Psoas muscle (tissue), 8 donors: ENCODE results near the gene PKD2. TPM values are rescaled to one million over a fixed set of nuclear protein-coding genes. Genes with fewer than 3 reads are reported as not detected.

Experiments
- ATAC-seq, 4 donors: fragments of 200-7000 bp; cut with Tn5 transposase; one replicate each; pipeline ENCODE4 v1.9.1; 2020; ENCODE audit warnings: moderate library complexity in 3 of 4, mild to moderate bottlenecking in 2 of 4
- DNase-seq, 2 donors: peaks; one replicate each; pipeline ENCODE4 v3.0.0-alpha.2; 2020
- H3K27ac ChIP-seq: fragments of 200-600 bp; one replicate; pipeline ENCODE4 v1.8.0; 2022
- H3K27me3 ChIP-seq, 3 donors: fragments of 200-600 bp in 1 of 3; one replicate each; pipeline versions ENCODE4 v1.6.1 to v1.8.0; 2013 to 2022; ENCODE audit warnings: low read length in 2 of 3, mild to moderate bottlenecking in 2 of 3, moderate library complexity in 1 of 3; ENCODE audit not compliant: insufficient read depth in 3 of 3
- H3K36me3 ChIP-seq, 2 donors: fragments of 200-600 bp in 1 of 2; one replicate each; pipeline versions ENCODE4 v1.6.1 to v1.8.0; 2013 to 2022; ENCODE audit warnings: low read depth in 1 of 2, mild to moderate bottlenecking in 1 of 2, moderate library complexity in 1 of 2; ENCODE audit not compliant: insufficient read depth in 1 of 2
- H3K4me1 ChIP-seq: fragments of 200-600 bp; one replicate; pipeline ENCODE4 v1.8.0; 2022
- H3K4me3 ChIP-seq: fragments of 200-600 bp; one replicate; pipeline ENCODE4 v1.8.0; 2022; ENCODE audit warnings: mild to moderate bottlenecking
- H3K9me3 ChIP-seq: fragments of 200-600 bp; one replicate; pipeline ENCODE4 v1.8.0; 2022
- WGBS, 3 donors: extraction: QIAGEN DNeasy Blood & Tissue Kit; methylation state at CpG; one replicate each; pipeline versions ENCODE4 v1.1.6 to v1.1.7; 2013; 5-methylcytosine and 5-hydroxymethylcytosine counted together
- intact Hi-C, 2 donors: fragments of 100-400 bp; cut with DNase I; formaldehyde crosslinking; loops; one replicate each; pipeline versions ENCODE4 v1.11.0 to v1.14.2; 2022
- polyA plus RNA-seq, 3 donors: library from polyadenylated mRNA; stranded (reverse); fragments of 200-250 nt; gene quantifications; one replicate each; pipeline ENCODE4 v1.2.3, GENCODE V29; 2013
- total RNA-seq, 4 donors: library from RNA; stranded (reverse); fragmentation: NEBNext Ultra II Directional in 2 of 4; extraction: Animal tissue kit (Norgen Biotek cat#: 25700) in 2 of 4; gene quantifications; one replicate each; pipeline versions ENCODE4 v1.2.1 to v1.2.4, GENCODE V29; 2021 to 2023
- TF ChIP-seq, protein P1 (sequence below): fragments of 200-600 bp; IDR thresholded peaks from one replicate; pipeline ENCODE4 v1.8.0; 2022; ENCODE audit warnings: antibody characterized with exemption
- donor health status: healthy with polysubstance abuse.
- donor health status: DM: no; HTN: no; CAD: no; lungs with moderate emphysema.
- donor health status: Bipolar disorder and iron deficiency.
- donor health status: healthy.
- donor health status: DM: yes; HTN: yes; CAD: no.
- donor health status: DM: no; HTN: no; CAD: no.
- donor health status: DM: no; HTN: no; CAD: no.
- donor health status: DM: yes; HTN: yes; CAD: no.

PKD2 gene
- total and polyA plus RNA-seq, 7 donors, result 2.1 to 8.3 (median 2.9) TPM

DNA sequence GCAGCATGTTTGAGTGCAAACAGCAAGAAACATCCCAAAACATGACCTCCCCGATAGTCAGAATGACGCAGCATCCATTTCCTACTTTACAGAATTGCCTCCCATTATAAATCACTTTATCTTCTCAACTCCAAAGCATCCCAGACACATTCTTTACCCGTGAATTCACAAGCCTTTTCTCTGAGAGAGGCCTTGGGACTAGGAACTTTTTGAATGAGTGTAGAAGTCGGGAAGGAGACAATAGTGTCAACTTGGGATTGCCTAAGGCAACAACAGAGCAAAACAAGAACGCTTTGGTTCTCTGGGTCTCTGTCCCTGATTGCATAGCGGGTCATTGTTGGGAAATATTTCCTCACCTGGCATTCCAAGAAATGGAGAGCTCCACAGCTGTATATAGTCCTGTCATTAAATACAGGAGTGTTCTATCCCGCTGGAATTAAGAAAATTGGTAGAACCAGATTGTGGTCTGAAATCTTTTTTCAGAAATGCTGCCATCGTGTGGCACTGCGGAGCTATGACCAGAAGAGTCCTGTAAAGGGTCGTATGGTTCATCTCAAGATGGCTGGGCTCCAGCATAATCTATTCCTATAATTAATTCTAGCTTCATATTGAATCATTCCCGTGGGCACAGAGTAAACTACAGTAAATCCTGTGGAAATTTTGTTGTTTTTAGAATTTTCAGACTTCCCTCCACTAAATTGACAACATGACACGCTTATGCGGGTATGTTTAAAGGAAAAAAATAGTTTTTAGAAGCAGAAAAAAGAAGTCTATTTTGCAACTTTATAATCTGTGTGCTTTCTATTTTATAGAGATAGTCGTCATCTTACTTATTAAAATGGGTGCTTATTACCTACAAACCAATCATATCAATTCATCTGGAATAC is 33.9 kb upstream of the PKD2 start:
- WGBS, 3 donors, result 35 to 37% (median 35%) methylated on average over 14 of the region's 14 CpGs
- H3K4me1 ChIP-seq, result no peaks in the 10 kb centered on the region
- no peak overlapping the region for H3K27ac ChIP-seq
- H3K4me3 ChIP-seq, result no peak overlapping the region
- TF ChIP-seq, protein P1, sequence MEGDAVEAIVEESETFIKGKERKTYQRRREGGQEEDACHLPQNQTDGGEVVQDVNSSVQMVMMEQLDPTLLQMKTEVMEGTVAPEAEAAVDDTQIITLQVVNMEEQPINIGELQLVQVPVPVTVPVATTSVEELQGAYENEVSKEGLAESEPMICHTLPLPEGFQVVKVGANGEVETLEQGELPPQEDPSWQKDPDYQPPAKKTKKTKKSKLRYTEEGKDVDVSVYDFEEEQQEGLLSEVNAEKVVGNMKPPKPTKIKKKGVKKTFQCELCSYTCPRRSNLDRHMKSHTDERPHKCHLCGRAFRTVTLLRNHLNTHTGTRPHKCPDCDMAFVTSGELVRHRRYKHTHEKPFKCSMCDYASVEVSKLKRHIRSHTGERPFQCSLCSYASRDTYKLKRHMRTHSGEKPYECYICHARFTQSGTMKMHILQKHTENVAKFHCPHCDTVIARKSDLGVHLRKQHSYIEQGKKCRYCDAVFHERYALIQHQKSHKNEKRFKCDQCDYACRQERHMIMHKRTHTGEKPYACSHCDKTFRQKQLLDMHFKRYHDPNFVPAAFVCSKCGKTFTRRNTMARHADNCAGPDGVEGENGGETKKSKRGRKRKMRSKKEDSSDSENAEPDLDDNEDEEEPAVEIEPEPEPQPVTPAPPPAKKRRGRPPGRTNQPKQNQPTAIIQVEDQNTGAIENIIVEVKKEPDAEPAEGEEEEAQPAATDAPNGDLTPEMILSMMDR, result peak; percentile 84
- H3K9me3 ChIP-seq, result no peaks in the 10 kb centered on the region
- no peaks in the 10 kb centered on the region for H3K27me3 ChIP-seq
- H3K36me3 ChIP-seq, result no peaks in the 10 kb centered on the region
- DNase-seq (peak in 1 of 2 donors; percentile 35), ATAC-seq (peak in 3 of 4 donors; percentile 56 to 70 (median 65))
- intact Hi-C loops, result loop anchor here (2.0 to 10.0 kb wide), 3 partner anchors 117 to 299 kb away; no protein-coding TSS in a partner anchor

DNA sequence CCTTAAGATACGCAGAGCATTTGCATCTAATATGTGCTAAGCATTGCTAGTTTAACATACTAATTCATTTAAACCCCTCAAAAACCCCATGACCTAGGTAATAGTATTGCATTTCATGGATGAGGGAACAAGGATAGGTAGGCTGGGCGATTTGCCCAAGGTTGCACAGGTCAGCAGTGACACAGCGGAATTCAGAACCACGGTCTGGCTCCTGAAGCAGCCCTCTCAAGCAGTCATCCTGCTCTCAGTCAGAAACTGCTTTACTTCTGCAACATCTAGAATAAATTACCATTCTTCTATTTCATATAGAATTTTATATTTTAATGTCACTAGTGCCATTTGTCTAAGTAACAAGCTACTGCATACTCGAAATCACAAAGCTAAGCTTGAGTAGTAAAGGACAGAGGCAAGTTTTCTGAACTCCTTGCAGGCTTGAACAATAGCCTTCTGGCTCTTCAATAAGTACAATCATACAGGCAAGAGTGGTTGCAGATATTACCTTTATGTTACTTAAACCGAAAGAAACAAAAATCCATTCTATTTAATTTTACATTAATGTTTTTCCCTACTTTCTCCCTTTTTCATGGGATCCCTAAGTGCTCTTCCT is 32.5 kb upstream of the PKD2 start:
- no peak overlapping the region for H3K4me3 ChIP-seq
- H3K4me1 ChIP-seq, result no peaks in the 10 kb centered on the region
- DNase-seq, result no peak
- H3K27me3 ChIP-seq, result no peaks in the 10 kb centered on the region
- ATAC-seq, result no peak
- TF ChIP-seq, protein P1, result no peak
- no peaks in the 10 kb centered on the region for H3K36me3 ChIP-seq
- H3K27ac ChIP-seq, result no peak overlapping the region
- intact Hi-C loops, result loop anchor here (5.0 to 10.0 kb wide), 2 partner anchors 123 to 300 kb away; no protein-coding TSS in a partner anchor
- 71 to 79% (median 71%) methylated on average over 6 of the region's 6 CpGs for WGBS, 3 donors
- no peaks in the 10 kb centered on the region for H3K9me3 ChIP-seq

DNA sequence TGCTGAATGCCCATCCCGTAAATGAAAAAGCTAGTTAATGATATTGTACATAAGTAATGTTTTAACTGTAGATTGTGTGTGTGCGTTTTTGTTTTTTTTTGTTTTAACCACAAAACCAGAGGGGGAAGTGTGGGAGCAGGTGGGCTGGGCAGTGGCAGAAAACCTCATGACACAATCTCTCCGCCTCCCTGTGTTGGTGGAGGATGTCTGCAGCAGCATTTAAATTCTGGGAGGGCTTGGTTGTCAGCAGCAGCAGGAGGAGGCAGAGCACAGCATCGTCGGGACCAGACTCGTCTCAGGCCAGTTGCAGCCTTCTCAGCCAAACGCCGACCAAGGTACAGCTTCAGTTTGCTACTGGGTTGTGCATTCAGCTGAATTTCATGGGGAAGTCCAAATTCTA is 32.0 kb upstream of the PKD2 start, which contains the start of gene SPP1:
TSS of gene SPP1 (plus strand) at position 249 of the 400 bp plus-strand sequence. CDS start 1,182 bp downstream, outside the sequence.
- no peaks in the 10 kb centered on the region for H3K4me1 ChIP-seq
- DNase-seq (no peak), ATAC-seq (no peak)
- TF ChIP-seq, protein P1, result no peak
- WGBS, 3 donors, result 39 to 42% (median 41%) methylated on average over 8 of the region's 8 CpGs
- intact Hi-C loops, result loop anchor here in 1 of 2 donors (10.0 kb wide), 1 partner anchor 301 kb away; no protein-coding TSS in a partner anchor
- H3K36me3 ChIP-seq, result no peaks in the 10 kb centered on the region
- H3K9me3 ChIP-seq, result no peaks in the 10 kb centered on the region
- no peak within 1 kb of the TSS for H3K4me3 ChIP-seq
- H3K27ac ChIP-seq, result no peak within 1 kb of the TSS
- no peaks in the 10 kb centered on the region for H3K27me3 ChIP-seq

DNA sequence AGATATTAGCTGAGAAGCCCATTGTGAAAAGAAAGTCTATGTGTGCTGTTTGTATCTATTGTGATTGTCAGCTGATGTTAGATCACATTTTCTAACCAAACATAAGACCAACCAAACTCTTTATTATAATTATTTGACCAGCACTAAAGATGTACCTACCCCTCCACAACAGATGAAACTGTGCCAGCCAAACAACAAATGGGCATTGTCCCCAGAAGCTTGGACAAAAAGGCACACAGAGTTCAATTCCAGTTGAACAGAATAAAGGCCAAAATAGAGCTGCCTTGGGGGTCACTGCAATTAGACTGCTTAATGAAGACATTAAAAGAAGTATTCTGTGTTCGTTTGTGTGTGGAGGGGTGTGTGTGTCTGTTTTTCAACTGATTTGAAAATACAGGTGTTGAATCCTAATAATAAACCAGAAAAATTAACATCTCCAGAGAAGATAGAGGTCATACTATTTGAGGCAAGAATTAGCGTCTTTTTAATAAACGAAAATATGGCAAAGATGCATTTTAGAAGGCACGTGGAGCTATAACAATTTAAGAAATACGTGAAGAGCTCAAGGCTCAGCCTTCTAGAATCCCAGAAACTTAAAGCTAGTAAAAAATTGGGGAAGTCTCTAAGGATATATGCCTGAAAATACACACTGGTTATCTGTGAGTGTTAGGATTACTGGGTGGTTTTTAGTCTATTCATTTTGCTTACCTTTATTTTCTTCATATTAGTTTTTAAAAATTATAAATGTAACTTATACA is 29.7 kb upstream of the PKD2 start:
- Histone ChIP-seq H3K4me3 (no peak overlapping the region), H3K27me3 (no peaks in the 10 kb centered on the region), H3K27ac (no peak overlapping the region), H3K36me3 (no peaks in the 10 kb centered on the region), H3K4me1 (no peaks in the 10 kb centered on the region), H3K9me3 (no peaks in the 10 kb centered on the region)
- WGBS, 3 donors, result 74 to 84% (median 80%) methylated on average over 5 of the region's 5 CpGs
- TF ChIP-seq, protein P1, result no peak
- DNase-seq, result no peak
- intact Hi-C loops, result loop anchor here in 1 of 2 donors (10.0 kb wide), 1 partner anchor 303 kb away; no protein-coding TSS in a partner anchor
- no peak for ATAC-seq
